Loucy (cell line): ENCODE measurements around the gene CELF5.

Source experiments
- H2AFZ ChIP-seq: fragments of 200-600 bp; sonication (generic); 2 replicates; pipeline ENCODE4 v1.6.0; 2016; ENCODE audit warnings: antibody characterized with exemption, mild to moderate bottlenecking, low read length, moderate library complexity
- H3F3A ChIP-seq: fragments of 200-600 bp; 2 replicates; pipeline ENCODE4 v1.6.0; 2016; ENCODE audit warnings: antibody characterized with exemption, low read depth, mild to moderate bottlenecking
- H3K27me3 ChIP-seq: fragments of 200-600 bp; sonication (generic); 2 replicates; pipeline ENCODE4 v1.6.1; 2014; ENCODE audit warnings: low read length, mild to moderate bottlenecking; ENCODE audit not compliant: insufficient read depth, poor library complexity, severe bottlenecking
- H3K36me3 ChIP-seq: fragments of 200-600 bp; sonication (generic); 2 replicates; pipeline ENCODE4 v1.6.1; 2016; ENCODE audit warnings: low read length; ENCODE audit not compliant: insufficient read depth
- H3K4me1 ChIP-seq: fragments of 200-600 bp; sonication (generic); 2 replicates; pipeline ENCODE4 v1.5.1; 2014; ENCODE audit warnings: low read length, mild to moderate bottlenecking; ENCODE audit not compliant: insufficient read depth, poor library complexity, severe bottlenecking
- H3K4me2 ChIP-seq: fragments of 200-600 bp; sonication (generic); 2 replicates; pipeline ENCODE4 v1.6.0; 2014; ENCODE audit warnings: antibody characterized with exemption, low read length, low read depth, mild to moderate bottlenecking; ENCODE audit not compliant: poor library complexity, severe bottlenecking
- H3K4me3 ChIP-seq: fragments of 200-600 bp; sonication (generic); 2 replicates; pipeline ENCODE4 v1.5.1; 2014; ENCODE audit warnings: low read length, mild to moderate bottlenecking, mixed read lengths; ENCODE audit not compliant: poor library complexity, severe bottlenecking
- H3K79me2 ChIP-seq: fragments of 200-600 bp; sonication (generic); 2 replicates; pipeline ENCODE4 v1.6.1; 2014; ENCODE audit warnings: low read length; ENCODE audit not compliant: insufficient read depth
- H3K9ac ChIP-seq: fragments of 200-600 bp; sonication (generic); 2 replicates; pipeline ENCODE4 v1.6.0; 2014; ENCODE audit warnings: mild to moderate bottlenecking, low read depth, low read length, moderate library complexity; ENCODE audit not compliant: poor library complexity, severe bottlenecking
- H3K9me2 ChIP-seq: fragments of 200-600 bp; sonication (generic); replicated peaks from 2 replicates; pipeline ENCODE4 v1.6.1; 2016; ENCODE audit warnings: low read depth, low read length, mixed read lengths
- H3K9me3 ChIP-seq: fragments of 200-600 bp; sonication (generic); 2 replicates; pipeline ENCODE4 v1.6.1; 2014; ENCODE audit warnings: mild to moderate bottlenecking, antibody characterized with exemption, low read length, low read depth; ENCODE audit not compliant: insufficient read depth
- H4K20me1 ChIP-seq: fragments of 200-600 bp; sonication (generic); 2 replicates; pipeline ENCODE4 v1.6.0; 2014; ENCODE audit warnings: antibody characterized with exemption, low read length, mild to moderate bottlenecking; ENCODE audit not compliant: insufficient read depth, poor library complexity, severe bottlenecking
- EZH2phosphoT487 ChIP-seq: fragments of 200-600 bp; IDR thresholded peaks from 2 replicates; pipeline ENCODE4 v1.6.1; 2018; ENCODE audit warnings: antibody characterized with exemption, mild to moderate bottlenecking, moderate library complexity, borderline replicate concordance
- TF ChIP-seq, protein P1 (sequence below): fragments of 200-600 bp; sonication (generic); conservative IDR thresholded peaks from 2 replicates; pipeline ENCODE4 v1.5.1; 2014; ENCODE audit warnings: mild to moderate bottlenecking, antibody characterized with exemption, low read length

The CELF5 gene

DNA sequence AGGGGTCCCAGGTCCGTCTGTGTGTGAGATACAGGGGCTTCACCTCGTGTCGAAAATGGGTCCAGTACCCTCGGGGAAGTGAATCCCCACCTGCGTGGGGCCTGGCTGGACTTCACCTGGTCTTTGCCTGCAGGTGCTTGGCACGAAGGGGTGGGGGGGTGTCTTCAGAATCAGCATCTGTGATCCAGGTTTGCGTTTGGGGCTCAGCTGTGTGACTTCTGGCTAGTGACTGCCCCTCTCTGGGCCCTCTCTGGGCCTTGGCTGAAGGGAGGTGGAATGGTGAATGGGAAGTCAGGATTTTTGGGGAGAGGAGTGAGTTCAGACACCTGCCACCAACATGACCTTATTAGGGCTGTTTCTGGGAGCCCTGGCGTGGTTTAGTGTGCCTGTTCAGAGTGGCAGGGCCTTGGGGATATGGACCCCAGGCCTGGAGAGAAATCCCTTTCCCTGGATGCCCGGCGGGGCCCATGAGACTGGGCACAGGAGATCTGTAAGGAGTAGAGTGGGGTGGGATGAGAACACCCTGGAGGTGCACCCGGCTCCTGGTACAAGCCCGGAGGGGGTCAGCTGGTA, 2.7 kb downstream of the CELF5 start:
- no peaks in the 10 kb centered on the region for H3K9me2 ChIP-seq
- H3K4me1 ChIP-seq = no peaks in the 10 kb centered on the region
- no peak overlapping the region for H2AFZ ChIP-seq
- TF ChIP-seq, protein P1, sequence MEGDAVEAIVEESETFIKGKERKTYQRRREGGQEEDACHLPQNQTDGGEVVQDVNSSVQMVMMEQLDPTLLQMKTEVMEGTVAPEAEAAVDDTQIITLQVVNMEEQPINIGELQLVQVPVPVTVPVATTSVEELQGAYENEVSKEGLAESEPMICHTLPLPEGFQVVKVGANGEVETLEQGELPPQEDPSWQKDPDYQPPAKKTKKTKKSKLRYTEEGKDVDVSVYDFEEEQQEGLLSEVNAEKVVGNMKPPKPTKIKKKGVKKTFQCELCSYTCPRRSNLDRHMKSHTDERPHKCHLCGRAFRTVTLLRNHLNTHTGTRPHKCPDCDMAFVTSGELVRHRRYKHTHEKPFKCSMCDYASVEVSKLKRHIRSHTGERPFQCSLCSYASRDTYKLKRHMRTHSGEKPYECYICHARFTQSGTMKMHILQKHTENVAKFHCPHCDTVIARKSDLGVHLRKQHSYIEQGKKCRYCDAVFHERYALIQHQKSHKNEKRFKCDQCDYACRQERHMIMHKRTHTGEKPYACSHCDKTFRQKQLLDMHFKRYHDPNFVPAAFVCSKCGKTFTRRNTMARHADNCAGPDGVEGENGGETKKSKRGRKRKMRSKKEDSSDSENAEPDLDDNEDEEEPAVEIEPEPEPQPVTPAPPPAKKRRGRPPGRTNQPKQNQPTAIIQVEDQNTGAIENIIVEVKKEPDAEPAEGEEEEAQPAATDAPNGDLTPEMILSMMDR = no peak
- no peak for TF ChIP-seq EZH2phosphoT487
- H4K20me1 ChIP-seq = no peaks in the 10 kb centered on the region
- no peaks in the 10 kb centered on the region for H3K79me2 ChIP-seq
- H3F3A ChIP-seq = no peaks in the 10 kb centered on the region
- H3K9me3 ChIP-seq = no peaks in the 10 kb centered on the region
- no peak overlapping the region for H3K4me3 ChIP-seq
- H3K4me2 ChIP-seq = no peak overlapping the region
- no peak overlapping the region for H3K9ac ChIP-seq
- H3K36me3 ChIP-seq = no peaks in the 10 kb centered on the region
- no peaks in the 10 kb centered on the region for H3K27me3 ChIP-seq

DNA sequence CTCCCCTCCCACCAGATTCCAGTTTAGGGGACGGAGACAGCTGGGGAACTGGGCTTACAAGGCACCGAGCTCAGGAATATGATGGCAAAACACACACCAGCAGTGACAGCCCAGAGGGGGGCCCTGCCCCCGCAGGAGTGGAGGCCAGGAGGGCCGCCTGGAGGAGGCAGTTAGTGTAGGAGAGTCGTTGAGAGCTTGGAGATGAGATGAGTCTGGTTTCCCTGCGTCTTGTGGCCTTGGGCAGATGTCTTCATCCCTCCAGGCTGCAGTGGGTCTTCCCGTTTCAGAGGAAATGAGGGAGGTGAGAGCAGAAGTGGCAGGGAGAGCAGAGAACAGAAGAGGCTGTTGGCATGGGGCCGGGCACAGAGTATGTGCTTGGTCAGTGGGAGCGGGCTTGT, 4.9 kb downstream of the CELF5 start:
- Histone ChIP-seq H2AFZ (no peak overlapping the region), H3K27me3 (no peaks in the 10 kb centered on the region), H4K20me1 (no peaks in the 10 kb centered on the region), H3F3A (no peaks in the 10 kb centered on the region), H3K9ac (no peak overlapping the region), H3K36me3 (no peaks in the 10 kb centered on the region), H3K79me2 (no peaks in the 10 kb centered on the region), H3K4me1 (no peaks in the 10 kb centered on the region), H3K4me2 (no peak overlapping the region), H3K4me3 (no peak overlapping the region), H3K9me2 (no peaks in the 10 kb centered on the region), H3K9me3 (no peaks in the 10 kb centered on the region)
- TF ChIP-seq EZH2phosphoT487 = no peak
- TF ChIP-seq, protein P1 = no peak

DNA sequence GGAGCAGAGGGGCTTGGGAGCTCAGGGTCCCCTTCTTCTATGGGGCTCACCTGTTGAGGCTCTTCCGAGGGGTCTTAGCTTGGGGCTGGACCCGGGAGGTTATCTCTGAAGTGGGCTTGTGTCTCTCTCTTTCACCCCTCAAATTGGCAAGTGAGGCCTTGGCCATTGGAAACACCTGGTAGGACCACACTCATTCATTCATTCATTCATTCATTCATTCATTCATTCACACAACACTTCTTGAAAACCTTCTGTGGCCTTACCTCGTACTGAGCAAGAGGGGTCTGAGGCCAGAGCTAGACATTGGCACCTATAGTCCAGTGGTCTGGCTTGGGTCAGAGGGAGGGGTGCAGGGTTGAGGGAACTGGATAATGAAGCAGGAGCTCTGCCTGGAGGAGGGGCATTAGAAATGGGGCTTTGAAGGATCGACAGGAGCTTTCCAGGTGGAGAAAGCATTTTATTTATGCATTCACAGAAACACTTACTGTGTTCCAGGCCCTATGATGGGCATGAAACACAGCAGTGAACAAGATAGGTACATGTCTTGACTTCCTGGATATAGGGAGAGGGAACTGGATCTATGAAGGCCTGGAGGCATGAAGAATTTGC, 5.5 kb downstream of the CELF5 start:
- Histone ChIP-seq H3K27me3 (no peaks in the 10 kb centered on the region), H3K79me2 (no peaks in the 10 kb centered on the region), H3K4me3 (no peak overlapping the region), H2AFZ (no peak overlapping the region), H3K4me1 (no peaks in the 10 kb centered on the region), H3K9ac (no peak overlapping the region), H3K9me3 (no peaks in the 10 kb centered on the region), H4K20me1 (no peaks in the 10 kb centered on the region), H3F3A (no peaks in the 10 kb centered on the region), H3K36me3 (no peaks in the 10 kb centered on the region), H3K9me2 (no peaks in the 10 kb centered on the region), H3K4me2 (no peak overlapping the region)
- TF ChIP-seq EZH2phosphoT487 = no peak
- TF ChIP-seq, protein P1 = no peak
